Lung (tissue), 12 donors: ENCODE results near the gene ROCK2. TPM values are rescaled to one million over a fixed set of nuclear protein-coding genes. Genes with fewer than 3 reads are reported as not detected.

Experiments used
- ATAC-seq: fragments of 200-7000 bp; cut with Tn5 transposase; one replicate; pipeline ENCODE4 v1.9.1; 2020; ENCODE audit warnings: moderate number of reproducible peaks; ENCODE audit not compliant: insufficient read depth, low FRiP score
- DNase-seq, 3 donors: peaks; one replicate each; pipeline ENCODE4 v3.0.0-alpha.2; 2013 to 2017
- H3K27ac ChIP-seq, 2 donors: one replicate each; pipeline ENCODE4 v1.5.1; 2013; ENCODE audit warnings: mild to moderate bottlenecking in 2 of 2, moderate library complexity in 2 of 2, control low read depth in 1 of 2, inconsistent platforms in 1 of 2, low read depth in 1 of 2, low read length in 1 of 2
- H3K27me3 ChIP-seq, 3 donors: one replicate each; pipeline ENCODE4 v1.5.1; 2013; ENCODE audit warnings: low read length in 2 of 3; ENCODE audit not compliant: control insufficient read depth in 3 of 3, insufficient read depth in 3 of 3
- H3K36me3 ChIP-seq, 4 donors: one replicate each; pipeline ENCODE4 v1.5.1; 2013; ENCODE audit warnings: low read length in 4 of 4, mild to moderate bottlenecking in 1 of 4, moderate library complexity in 1 of 4; ENCODE audit not compliant: control insufficient read depth in 4 of 4, insufficient read depth in 4 of 4
- H3K4me1 ChIP-seq, 5 donors: one replicate each; pipeline ENCODE4 v1.5.1; 2013; ENCODE audit warnings: low read length in 5 of 5, mild to moderate bottlenecking in 2 of 5, moderate library complexity in 1 of 5; ENCODE audit not compliant: control insufficient read depth in 5 of 5, insufficient read depth in 5 of 5
- H3K4me3 ChIP-seq: one replicate; pipeline ENCODE4 v1.5.1; 2013; ENCODE audit warnings: mild to moderate bottlenecking, control low read depth, moderate library complexity
- H3K9ac ChIP-seq, 2 donors: one replicate each; pipeline ENCODE4 v1.5.1; 2013; ENCODE audit warnings: low read length in 2 of 2, control low read depth in 1 of 2; ENCODE audit not compliant: insufficient read depth in 1 of 2
- H3K9me3 ChIP-seq, 4 donors: one replicate each; pipeline ENCODE4 v1.5.1; 2013; ENCODE audit warnings: low read length in 3 of 4, mild to moderate bottlenecking in 1 of 4, moderate library complexity in 1 of 4; ENCODE audit not compliant: control insufficient read depth in 4 of 4, insufficient read depth in 3 of 4
- WGBS, 2 donors: extraction: QIAGEN DNeasy Blood & Tissue Kit; methylation state at CpG; one replicate each; pipeline ENCODE4 v1.1.7; 2013; 5-methylcytosine and 5-hydroxymethylcytosine counted together
- polyA plus RNA-seq, 2 donors: library from polyadenylated mRNA; stranded (reverse); fragments of 200-250 nt; gene quantifications; one replicate each; pipeline ENCODE4 v1.2.1, GENCODE V29; 2013
- total RNA-seq, 2 donors: library from RNA; depleted of rRNA in 1 of 2; stranded (reverse); fragments of >200 nt in 1 of 2; gene quantifications; one replicate each; pipeline ENCODE4 v1.2.1, GENCODE V29; 2014 to 2021
- TF ChIP-seq, protein P1 (sequence below): IDR thresholded peaks from 2 replicates; pipeline ENCODE4 v1.5.1; 2012; ENCODE audit warnings: mild to moderate bottlenecking; ENCODE audit errors: control extremely low read depth, extremely low read depth
- donor health status: control.
- donor health status: control.
- donor health status: Bipolar disorder and iron deficiency.
- donor health status: healthy.
- donor health status: DM: yes; HTN: yes; CAD: no.

ROCK2 gene
- total and polyA plus RNA-seq, 4 donors = 8.0 to 103 (median 28.7) TPM

DNA sequence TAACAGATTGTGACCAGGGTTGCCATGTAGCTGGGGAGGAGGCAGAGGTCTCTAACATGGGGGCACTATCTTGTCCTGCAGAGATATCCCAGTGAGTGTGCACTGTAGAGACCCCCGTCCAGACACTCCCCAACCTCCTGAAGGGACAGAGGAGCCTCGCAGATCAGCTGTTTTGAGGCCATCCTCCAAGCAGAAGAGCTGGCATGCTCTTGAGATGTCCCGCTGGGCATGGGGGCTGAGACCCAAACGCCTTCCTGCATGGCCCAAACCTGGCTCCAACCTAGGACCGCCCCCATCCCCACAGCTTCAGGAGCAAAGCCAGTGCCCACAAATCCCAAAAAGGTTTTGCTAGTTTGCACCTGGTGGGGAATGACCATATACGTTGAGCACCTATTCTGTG lies 191.8 kb downstream of the ROCK2 start:
- WGBS, 2 donors = 95 to 97% methylated on average over 6 of the region's 6 CpGs
- Histone ChIP-seq H3K9me3 (no peaks in the 10 kb centered on the region), H3K27ac (no peak overlapping the region), H3K4me3 (no peak overlapping the region), H3K36me3 (no peaks in the 10 kb centered on the region), H3K9ac (no peak overlapping the region), H3K4me1 (peaks cover 0 to 13% (median 6%) of the 10 kb centered on the region in 5 donors), H3K27me3 (peaks cover 0 to 2% (median 0%) of the 10 kb centered on the region in 3 donors)
- no peak for DNase-seq
- ATAC-seq = no peak
- TF ChIP-seq, protein P1, sequence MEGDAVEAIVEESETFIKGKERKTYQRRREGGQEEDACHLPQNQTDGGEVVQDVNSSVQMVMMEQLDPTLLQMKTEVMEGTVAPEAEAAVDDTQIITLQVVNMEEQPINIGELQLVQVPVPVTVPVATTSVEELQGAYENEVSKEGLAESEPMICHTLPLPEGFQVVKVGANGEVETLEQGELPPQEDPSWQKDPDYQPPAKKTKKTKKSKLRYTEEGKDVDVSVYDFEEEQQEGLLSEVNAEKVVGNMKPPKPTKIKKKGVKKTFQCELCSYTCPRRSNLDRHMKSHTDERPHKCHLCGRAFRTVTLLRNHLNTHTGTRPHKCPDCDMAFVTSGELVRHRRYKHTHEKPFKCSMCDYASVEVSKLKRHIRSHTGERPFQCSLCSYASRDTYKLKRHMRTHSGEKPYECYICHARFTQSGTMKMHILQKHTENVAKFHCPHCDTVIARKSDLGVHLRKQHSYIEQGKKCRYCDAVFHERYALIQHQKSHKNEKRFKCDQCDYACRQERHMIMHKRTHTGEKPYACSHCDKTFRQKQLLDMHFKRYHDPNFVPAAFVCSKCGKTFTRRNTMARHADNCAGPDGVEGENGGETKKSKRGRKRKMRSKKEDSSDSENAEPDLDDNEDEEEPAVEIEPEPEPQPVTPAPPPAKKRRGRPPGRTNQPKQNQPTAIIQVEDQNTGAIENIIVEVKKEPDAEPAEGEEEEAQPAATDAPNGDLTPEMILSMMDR = no peak

DNA sequence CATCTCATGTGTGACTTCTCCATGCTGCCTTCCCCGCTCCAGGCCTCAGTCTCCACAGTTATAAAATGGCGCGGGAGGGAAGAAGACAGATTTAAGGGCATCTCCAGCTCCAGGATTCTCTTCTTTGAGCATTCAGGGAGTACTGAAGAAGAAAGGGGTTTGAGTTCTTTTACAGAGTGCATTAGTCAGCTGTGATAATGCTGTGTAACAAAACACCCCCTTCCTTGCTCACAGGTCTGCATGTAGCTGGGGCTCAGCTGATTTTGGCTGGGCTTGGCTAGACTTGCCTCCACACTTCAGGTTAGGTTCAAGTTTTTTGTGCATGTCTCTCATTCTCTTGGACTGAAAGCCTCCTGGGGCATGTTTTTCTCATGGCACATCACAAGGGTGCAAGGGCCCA lies 197.2 kb downstream of the ROCK2 start:
- Histone ChIP-seq H3K27me3 (peaks cover 0 to under 1% (median 0%) of the 10 kb centered on the region in 3 donors), H3K4me3 (no peak overlapping the region), H3K9me3 (peaks cover 0 to 2% (median 0%) of the 10 kb centered on the region in 4 donors), H3K4me1 (no peaks in the 10 kb centered on the region), H3K27ac (no peak overlapping the region), H3K36me3 (no peaks in the 10 kb centered on the region), H3K9ac (no peak overlapping the region)
- DNase-seq = no peak
- TF ChIP-seq, protein P1 = no peak
- 31 to 32% methylated on average over 3 of the region's 3 CpGs for WGBS, 2 donors
- no peak for ATAC-seq

DNA sequence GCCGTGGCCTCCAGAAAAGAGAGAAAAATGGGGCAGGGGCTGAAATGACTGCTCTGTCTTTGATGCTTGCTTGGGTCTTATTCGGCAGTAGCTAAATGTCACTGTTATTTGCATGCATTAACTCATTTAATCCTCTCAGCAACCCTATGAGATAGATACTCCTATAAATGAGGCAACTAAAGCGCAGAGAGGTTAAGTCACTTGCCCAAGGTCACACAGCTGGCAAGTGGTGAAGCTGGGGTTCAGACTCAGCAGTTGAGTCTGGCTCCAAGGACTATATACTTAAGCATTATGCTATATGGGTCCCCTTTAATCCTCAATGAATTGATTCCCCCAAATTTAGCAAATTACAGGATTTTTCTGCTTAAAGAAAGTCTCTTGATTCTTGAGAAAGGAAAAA lies 198.4 kb downstream of the ROCK2 start:
- Histone ChIP-seq H3K36me3 (no peaks in the 10 kb centered on the region), H3K27me3 (no peaks in the 10 kb centered on the region), H3K9me3 (peaks cover 0 to 2% (median 0%) of the 10 kb centered on the region in 4 donors), H3K4me3 (no peak overlapping the region), H3K27ac (no peak overlapping the region), H3K4me1 (no peaks in the 10 kb centered on the region), H3K9ac (no peak overlapping the region)
- WGBS, 2 donors = 90 to 94% methylated on average over 3 of the region's 3 CpGs
- DNase-seq (no peak), ATAC-seq (no peak)
- TF ChIP-seq, protein P1 = no peak

DNA sequence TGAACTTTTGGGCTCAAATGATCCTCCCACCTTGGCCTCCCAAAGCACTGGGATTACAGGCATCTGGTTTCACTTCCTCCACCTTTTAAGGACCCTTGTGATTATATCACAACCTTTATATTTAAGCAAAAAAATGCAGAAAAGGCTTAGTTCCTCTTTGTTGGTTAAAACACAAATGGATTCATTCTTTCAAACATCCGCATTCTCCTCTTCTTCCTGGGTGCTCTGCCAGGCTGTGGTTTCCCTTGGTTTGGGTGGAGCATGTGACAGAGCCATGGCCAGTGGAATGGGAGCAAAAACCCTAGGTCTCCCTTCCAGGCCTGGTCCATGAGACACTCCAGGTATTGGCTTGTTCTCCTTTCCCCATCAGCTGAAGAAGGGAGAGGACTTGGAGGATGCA lies 199.1 kb downstream of the ROCK2 start:
- Histone ChIP-seq H3K27me3 (no peaks in the 10 kb centered on the region), H3K27ac (no peak overlapping the region), H3K36me3 (no peaks in the 10 kb centered on the region), H3K4me3 (no peak overlapping the region), H3K4me1 (no peaks in the 10 kb centered on the region), H3K9ac (no peak overlapping the region), H3K9me3 (peaks cover 0 to 2% (median 0%) of the 10 kb centered on the region in 4 donors)
- ATAC-seq (no peak), DNase-seq (no peak)
- TF ChIP-seq, protein P1 = no peak
- 36 to 83% methylated on average over 1 of the region's 1 CpG for WGBS, 2 donors
